GM12873 (cell line): ENCODE results near the gene COX6B2.

Experiments
- CTCF ChIP-seq: IDR thresholded peaks from 2 replicates; pipeline ENCODE4 v1.5.1; 2012; ENCODE audit warnings: low read depth, mild to moderate bottlenecking, moderate library complexity, low read length, control low read depth; ENCODE audit not compliant: insufficient read depth; ENCODE audit errors: missing control alignments

The COX6B2 gene

DNA sequence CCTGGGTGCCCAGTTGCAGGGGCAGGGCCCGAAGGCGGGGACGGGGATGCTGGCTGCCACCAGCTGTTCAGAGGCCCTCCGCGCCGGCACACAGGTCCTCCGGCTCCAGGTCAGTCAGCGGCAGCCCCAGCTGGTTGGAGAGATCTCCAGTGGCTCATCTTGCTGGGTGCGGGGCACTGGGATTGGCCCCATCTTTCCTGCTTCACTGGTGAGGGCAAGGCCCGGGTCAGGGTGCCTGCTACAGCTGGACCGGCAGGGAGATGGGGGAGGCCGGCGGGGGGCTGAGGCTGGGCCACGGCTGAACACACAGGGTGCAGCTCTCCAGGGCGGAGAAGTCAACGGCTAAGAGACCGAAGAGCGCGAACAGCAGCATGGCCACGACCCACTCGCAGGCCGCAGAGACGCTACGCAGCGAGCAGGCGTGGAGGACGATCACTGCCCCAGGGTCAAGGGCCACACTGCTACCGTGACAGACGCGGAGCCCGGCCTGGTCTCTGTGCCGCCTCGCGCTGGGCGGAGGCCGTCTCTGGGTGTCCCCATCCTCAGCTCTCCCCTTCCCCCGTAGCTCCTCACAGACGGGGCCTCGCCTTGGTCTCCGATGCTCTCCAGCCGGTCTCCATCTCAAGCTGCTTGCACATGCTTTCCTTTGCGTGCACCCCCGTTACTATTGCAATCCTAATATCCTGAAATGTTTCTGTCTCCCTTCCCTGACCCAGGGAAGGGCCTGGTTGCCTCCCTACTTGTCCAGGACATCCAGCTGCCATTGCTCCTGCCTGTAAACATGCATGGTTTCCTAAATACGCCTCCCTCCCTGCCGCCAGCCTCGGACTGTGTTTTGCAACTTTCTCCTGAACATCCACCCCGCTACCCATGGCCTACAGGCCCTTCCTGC lies 41.7 kb downstream of the COX6B2 start:
- no peak for TF ChIP-seq CTCF

- no peak for TF ChIP-seq CTCF
Measured at GRCh38 chr19:55311797-55312196, 42.7 kb downstream of the COX6B2 start.

DNA sequence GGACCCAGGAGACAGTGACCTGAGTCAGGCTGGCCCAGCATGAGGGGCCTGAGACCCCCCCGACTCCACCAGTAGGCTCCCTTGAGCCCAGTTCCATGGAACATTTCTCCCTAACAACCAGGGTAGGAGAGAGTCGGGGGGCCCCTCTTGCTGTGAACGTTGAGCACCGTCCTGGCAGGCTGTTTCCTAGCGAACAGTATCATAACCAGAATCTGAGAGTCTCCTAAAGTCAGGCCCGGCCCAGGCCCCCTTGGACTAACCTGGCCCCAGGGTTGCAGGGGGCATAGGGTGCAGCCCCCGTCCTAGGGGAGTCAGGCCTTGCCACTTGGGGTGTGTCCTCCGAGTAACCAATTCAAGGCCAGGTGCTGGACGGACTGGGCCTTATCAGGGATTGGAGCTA lies 43.1 kb downstream of the COX6B2 start:
- TF ChIP-seq CTCF, result no peak

- no peak for TF ChIP-seq CTCF
Measured at GRCh38 chr19:55310498-55310897, 44.0 kb downstream of the COX6B2 start.

- no peak for TF ChIP-seq CTCF
Measured at GRCh38 chr19:55309448-55309847, 45.1 kb downstream of the COX6B2 start.

- no peak for TF ChIP-seq CTCF
Measured at GRCh38 chr19:55308281-55308680, 46.2 kb downstream of the COX6B2 start.

DNA sequence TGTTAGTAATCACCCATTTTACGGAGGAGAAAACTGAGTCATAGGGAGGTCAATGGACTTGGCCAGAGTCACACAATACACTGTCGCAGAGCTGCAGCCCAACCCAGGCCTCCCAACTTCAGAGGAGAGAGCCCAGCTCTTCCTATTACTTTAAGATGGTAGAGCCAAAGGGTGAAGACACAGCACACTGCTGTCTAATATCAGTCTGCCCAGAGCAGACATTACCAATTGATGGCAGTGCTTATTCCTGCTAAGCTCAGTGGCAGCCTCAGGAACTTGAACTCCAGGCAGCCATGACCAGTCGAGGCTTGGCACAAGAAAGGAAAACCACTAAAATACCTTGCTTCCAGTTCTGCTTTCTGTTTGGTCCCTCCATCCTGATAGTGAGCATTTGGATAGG lies 47.8 kb downstream of the COX6B2 start:
- no peak for TF ChIP-seq CTCF
